ENCODE measurements around the gene NCAM1.

The NCAM1 gene

GRCh38 chr11:113087706-113088105, 126.5 kb downstream of the NCAM1 start:
- DNase-seq (ENCODE audit: low spot score), result no peak

DNA sequence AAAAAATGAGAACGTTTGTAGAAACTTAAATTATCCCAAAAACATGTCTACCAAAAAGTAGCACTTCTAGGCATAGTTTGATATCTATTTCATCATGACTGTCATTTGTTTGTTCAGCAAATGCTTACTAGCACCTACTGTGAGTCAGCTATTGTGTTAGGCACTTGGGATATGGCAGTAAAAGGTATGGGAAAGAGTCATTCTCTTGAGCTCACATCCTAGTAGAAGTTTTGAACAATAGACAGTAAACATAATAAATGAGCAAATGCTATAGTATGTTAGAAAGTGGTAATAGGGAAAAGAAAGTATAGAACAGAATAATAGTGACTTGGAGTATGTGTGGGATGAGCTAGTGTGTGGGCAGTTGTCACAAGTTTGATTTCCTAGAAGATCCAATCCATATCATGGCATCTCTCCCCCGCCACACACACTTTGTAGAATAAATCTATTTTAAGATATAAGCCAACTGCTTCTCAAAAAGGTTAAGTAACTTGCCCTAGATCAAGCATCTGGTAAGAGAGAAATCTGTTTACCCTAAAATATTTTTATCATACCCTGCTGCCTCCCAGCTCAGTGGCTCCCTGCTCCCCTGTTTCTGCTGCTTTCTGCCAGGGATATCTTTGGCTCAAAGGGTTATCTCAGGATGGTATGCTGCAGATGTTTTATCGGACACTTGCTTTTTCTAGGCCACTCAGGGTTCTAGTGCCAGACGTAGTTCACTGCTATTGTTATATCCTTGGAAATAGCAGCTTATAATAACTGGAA, 129.7 kb downstream of the NCAM1 start:
- no peak for DNase-seq (ENCODE audit: low spot score)

DNA sequence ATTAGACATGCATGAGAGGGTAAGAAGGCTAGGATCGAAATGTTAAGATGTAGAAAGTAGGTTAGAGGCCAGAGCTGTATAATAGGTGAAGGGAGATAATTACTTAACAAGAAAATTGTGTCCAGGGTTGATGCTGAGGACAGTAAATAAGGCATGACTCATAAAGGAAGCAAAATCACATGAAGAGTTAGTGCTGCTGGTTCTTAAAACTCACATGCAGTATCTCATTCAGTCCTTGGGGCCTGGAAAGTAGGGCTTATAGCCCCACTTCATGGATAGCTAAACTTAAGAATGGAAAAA, 130.2 kb downstream of the NCAM1 start:
- DNase-seq (ENCODE audit: low spot score), result no peak

DNA sequence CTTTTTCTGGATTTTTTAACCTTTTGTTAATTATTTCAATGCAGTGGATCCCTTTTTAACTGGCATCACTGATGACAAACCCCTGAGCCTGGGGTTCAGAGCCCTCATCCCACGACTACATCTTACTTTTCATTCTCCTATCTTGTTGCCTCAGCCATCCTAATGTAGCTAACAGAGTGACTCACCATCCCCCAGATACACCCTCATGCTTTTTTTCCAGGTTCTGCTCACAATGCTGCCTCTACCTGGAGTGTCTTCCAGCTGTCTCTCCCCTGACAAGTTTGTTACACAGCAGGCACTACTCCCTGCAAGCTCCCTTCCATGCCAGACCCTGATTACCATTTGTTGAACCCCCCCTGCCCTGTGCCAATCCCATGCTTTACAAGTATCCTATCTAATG, 135.4 kb downstream of the NCAM1 start:
- no peak for DNase-seq (ENCODE audit: low spot score)

GRCh38 chr11:113103932-113104690, 142.9 kb downstream of the NCAM1 start:
- DNase-seq (ENCODE audit: low spot score), result no peak

DNA sequence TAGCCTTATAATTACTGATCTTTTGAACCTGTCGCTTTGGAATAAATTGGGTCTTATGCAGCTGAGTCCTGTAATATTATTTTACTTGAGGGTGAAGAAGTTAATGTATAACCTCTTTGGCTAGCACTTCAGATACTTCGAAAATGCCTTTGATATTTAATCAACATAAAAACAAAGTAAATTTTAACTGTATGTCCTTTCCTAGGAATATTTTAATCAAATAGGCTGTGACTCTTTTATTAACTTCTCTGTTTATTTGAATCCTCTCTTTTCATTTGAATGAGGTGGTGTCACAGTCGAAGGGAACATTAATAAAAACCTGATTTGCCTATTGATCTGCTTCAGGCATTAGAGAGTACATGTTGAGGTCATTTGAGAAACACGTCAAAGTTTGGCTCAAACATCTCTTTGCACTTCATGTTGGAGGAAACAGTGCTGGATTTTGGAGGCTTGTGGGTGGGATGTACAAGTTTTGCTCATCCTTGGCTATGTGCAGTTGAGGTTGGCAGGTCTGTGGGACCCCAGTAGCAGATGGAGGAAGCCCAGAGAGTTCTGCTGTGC, 143.6 kb downstream of the NCAM1 start:
- DNase-seq (ENCODE audit: low spot score), result no peak

DNA sequence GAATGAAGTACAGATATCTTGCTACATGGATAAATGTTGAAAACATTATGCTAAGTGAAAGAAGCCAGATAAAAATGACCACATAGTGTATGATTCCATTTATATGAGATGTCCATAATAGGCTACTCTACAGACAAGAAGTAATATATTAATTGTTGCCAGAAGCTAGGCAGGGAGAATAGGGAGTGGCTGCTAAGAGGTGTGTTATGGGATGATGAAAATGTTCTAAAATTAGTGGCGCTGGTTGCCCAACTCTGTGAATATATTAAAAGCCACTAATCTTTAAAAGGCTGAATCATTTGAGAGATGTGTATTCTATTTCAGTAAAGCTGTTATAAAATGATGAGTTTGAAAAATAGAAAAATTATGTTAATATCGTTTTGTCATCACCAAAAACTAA, 144.4 kb downstream of the NCAM1 start:
- DNase-seq (ENCODE audit: low spot score), result no peak

GRCh38 chr11:113106507-113106906, 145.3 kb downstream of the NCAM1 start:
- no peak for DNase-seq (ENCODE audit: low spot score)

DNA sequence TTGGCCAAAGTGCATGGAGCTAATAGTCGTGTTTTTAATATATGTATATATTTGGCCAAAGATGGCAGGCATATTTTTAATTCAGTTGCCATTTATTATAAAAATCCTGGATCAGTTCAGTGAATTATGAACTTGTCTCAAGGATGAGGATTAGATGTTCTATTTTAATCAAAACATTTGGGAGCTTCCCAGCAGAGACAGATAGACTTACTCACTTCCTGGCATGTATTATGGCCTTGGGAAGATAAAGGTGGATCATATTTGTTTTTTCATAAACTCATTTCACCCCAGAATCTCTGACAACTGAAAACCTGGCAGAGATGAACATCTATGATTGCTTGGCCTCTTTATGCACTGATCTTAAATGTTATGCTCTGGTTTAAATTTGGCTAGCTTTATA, 148.8 kb downstream of the NCAM1 start:
- no peak for DNase-seq (ENCODE audit: low spot score)

- DNase-seq (ENCODE audit: low spot score), result no peak
Measured at GRCh38 chr11:113111156-113111555, 149.9 kb downstream of the NCAM1 start.

GRCh38 chr11:113112307-113112706, 151.1 kb downstream of the NCAM1 start:
- no peak for DNase-seq (ENCODE audit: low spot score)

DNA sequence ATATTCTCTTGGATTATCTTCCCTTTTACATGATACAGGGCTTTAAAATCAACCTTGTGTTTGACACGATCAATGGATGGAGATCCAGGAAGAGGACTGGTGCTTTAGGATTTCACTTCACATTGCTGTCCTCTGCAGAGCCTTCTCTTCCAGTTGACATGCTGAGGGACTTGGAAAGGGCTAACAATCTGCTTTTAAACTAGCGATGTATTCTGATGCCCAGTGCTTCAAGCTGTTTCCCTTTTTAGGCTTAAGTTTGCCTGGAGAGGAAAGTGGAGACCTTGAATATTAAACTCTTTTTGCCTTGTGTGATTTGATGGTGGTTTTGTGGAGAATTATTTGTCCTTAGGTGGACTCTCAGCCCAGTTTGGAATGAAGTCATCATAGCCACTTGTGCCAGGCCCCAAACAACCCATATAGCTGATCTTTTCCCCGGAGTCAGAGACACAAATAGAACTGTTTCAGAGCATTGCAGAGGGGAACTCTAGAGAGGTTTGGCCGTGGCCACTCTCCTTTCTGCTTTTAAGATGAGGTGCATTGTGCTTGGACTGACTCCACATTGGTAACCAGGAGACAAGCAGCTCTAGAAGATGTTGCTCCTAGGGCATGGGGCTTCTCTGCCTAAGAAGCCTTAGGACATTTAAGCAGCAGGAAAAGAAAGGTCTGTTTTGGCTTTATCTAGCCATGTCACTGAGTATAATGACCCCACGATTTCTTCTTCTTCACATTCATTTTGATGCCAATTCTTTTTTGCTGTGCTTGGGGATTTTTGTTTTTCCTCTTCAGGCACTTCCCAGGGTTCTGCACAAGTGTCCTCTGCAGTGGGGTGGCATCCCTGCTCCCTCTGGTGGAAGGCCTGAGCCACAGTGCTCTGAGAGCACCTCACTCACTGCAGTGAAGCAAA, 152.8 kb downstream of the NCAM1 start:
- no peak for DNase-seq (ENCODE audit: low spot score)

- DNase-seq (ENCODE audit: low spot score), result no peak
Measured at GRCh38 chr11:113114705-113115027, 153.4 kb downstream of the NCAM1 start.

- no peak for DNase-seq (ENCODE audit: low spot score)
Measured at GRCh38 chr11:113118104-113118503, 156.9 kb downstream of the NCAM1 start.

- no peak for DNase-seq (ENCODE audit: low spot score)
Measured at GRCh38 chr11:113119074-113119473, 157.9 kb downstream of the NCAM1 start.

- no peak for DNase-seq (ENCODE audit: low spot score)
Measured at GRCh38 chr11:113119966-113120736, 158.9 kb downstream of the NCAM1 start.

DNA sequence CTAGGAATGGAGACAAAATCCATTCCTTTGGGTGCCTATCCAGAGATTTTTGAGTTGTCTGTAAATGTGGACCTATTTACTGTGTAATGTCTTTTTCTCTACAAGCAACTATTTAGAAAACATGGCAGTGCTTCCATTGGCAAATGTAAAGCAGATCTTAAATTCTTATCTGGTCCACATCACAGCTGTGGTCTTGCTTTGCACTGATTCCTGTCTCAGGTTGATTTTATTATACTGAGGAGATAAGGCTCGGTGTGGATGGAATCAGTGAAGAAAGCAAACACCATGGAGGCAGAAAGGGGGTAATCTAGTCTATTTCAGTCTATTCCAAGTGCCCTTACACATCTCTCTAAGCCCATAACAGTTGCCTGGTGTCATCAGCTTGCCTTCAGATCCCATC, 160.5 kb downstream of the NCAM1 start:
- no peak for DNase-seq (ENCODE audit: low spot score)

GRCh38 chr11:113124006-113124405, 162.8 kb downstream of the NCAM1 start:
- DNase-seq (ENCODE audit: low spot score), result no peak

DNA sequence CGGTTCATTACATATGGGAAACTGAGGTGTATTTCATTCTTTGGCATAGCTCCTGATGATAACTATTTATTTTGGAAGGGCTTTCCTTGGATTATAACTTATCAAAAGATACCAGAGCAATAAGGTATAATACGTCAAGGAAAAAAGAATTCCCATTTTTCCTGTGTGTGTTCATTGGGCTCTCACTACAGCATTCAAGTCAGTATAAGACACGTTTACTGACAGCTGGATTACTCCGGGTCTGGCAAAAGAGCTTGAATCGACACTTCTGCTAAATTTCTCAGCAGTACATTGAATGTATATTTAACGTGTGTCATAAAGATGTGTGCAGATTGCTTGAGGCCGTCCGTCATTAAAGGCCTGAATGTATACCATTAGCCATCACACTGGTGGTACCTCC, 163.4 kb downstream of the NCAM1 start:
- no peak for DNase-seq (ENCODE audit: low spot score)

DNA sequence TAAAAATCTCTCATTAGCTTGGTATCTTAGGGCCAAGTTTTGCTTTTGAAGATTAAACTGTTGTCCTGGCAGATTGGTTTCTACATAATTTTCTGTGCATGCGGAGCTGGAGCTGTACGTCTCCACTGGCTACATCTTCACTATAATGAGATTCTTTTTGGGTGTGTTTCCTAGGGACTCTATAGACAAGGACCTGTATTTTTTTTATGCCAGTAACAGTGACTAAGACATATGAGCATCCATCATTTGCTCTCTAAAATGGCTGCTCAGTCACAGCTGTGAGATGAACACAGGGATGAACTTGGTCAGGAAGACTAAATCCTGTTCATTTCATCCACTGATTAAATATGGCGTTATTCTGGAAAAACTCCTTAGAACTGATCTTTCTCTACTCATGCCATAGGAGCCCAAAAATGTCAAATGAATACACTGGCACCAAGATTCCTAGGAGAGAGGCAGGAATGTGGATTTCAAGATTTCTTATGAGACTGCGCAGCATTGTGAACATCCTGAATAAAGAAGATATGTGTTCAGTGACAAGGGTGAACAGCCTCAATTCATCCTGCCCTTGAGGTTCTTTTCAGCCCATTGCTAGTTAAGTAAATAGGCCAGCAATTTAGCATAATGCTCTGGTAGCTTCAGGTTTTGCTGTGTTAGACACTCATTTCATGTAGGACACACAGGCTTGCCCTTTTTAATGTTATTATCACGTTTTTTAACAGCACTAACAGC, 168.2 kb downstream of the NCAM1 start:
- DNase-seq (ENCODE audit: low spot score), result no peak
